ENCODE data around the gene HP. TPM values are rescaled to one million over a fixed set of nuclear protein-coding genes. Genes with fewer than 3 reads are reported as not detected.

The HP gene
- total and polyA plus RNA-seq, 2 of the 8 experiments (the other 6 are each of a cell fraction or from before 2014, with no cell fraction given), result not detected

GRCh38 chr16:72061564-72061963 lies 7.3 kb downstream of the HP start (continued):
- TF ChIP-seq, protein P1, sequence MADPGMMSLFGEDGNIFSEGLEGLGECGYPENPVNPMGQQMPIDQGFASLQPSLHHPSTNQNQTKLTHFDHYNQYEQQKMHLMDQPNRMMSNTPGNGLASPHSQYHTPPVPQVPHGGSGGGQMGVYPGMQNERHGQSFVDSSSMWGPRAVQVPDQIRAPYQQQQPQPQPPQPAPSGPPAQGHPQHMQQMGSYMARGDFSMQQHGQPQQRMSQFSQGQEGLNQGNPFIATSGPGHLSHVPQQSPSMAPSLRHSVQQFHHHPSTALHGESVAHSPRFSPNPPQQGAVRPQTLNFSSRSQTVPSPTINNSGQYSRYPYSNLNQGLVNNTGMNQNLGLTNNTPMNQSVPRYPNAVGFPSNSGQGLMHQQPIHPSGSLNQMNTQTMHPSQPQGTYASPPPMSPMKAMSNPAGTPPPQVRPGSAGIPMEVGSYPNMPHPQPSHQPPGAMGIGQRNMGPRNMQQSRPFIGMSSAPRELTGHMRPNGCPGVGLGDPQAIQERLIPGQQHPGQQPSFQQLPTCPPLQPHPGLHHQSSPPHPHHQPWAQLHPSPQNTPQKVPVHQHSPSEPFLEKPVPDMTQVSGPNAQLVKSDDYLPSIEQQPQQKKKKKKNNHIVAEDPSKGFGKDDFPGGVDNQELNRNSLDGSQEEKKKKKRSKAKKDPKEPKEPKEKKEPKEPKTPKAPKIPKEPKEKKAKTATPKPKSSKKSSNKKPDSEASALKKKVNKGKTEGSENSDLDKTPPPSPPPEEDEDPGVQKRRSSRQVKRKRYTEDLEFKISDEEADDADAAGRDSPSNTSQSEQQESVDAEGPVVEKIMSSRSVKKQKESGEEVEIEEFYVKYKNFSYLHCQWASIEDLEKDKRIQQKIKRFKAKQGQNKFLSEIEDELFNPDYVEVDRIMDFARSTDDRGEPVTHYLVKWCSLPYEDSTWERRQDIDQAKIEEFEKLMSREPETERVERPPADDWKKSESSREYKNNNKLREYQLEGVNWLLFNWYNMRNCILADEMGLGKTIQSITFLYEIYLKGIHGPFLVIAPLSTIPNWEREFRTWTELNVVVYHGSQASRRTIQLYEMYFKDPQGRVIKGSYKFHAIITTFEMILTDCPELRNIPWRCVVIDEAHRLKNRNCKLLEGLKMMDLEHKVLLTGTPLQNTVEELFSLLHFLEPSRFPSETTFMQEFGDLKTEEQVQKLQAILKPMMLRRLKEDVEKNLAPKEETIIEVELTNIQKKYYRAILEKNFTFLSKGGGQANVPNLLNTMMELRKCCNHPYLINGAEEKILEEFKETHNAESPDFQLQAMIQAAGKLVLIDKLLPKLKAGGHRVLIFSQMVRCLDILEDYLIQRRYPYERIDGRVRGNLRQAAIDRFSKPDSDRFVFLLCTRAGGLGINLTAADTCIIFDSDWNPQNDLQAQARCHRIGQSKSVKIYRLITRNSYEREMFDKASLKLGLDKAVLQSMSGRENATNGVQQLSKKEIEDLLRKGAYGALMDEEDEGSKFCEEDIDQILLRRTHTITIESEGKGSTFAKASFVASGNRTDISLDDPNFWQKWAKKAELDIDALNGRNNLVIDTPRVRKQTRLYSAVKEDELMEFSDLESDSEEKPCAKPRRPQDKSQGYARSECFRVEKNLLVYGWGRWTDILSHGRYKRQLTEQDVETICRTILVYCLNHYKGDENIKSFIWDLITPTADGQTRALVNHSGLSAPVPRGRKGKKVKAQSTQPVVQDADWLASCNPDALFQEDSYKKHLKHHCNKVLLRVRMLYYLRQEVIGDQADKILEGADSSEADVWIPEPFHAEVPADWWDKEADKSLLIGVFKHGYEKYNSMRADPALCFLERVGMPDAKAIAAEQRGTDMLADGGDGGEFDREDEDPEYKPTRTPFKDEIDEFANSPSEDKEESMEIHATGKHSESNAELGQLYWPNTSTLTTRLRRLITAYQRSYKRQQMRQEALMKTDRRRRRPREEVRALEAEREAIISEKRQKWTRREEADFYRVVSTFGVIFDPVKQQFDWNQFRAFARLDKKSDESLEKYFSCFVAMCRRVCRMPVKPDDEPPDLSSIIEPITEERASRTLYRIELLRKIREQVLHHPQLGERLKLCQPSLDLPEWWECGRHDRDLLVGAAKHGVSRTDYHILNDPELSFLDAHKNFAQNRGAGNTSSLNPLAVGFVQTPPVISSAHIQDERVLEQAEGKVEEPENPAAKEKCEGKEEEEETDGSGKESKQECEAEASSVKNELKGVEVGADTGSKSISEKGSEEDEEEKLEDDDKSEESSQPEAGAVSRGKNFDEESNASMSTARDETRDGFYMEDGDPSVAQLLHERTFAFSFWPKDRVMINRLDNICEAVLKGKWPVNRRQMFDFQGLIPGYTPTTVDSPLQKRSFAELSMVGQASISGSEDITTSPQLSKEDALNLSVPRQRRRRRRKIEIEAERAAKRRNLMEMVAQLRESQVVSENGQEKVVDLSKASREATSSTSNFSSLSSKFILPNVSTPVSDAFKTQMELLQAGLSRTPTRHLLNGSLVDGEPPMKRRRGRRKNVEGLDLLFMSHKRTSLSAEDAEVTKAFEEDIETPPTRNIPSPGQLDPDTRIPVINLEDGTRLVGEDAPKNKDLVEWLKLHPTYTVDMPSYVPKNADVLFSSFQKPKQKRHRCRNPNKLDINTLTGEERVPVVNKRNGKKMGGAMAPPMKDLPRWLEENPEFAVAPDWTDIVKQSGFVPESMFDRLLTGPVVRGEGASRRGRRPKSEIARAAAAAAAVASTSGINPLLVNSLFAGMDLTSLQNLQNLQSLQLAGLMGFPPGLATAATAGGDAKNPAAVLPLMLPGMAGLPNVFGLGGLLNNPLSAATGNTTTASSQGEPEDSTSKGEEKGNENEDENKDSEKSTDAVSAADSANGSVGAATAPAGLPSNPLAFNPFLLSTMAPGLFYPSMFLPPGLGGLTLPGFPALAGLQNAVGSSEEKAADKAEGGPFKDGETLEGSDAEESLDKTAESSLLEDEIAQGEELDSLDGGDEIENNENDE (IDR thresholded peaks at IDR 0.05; ENCODE audit: insufficient replicate concordance, low read length), result no peak
- TF ChIP-seq, protein P2, sequence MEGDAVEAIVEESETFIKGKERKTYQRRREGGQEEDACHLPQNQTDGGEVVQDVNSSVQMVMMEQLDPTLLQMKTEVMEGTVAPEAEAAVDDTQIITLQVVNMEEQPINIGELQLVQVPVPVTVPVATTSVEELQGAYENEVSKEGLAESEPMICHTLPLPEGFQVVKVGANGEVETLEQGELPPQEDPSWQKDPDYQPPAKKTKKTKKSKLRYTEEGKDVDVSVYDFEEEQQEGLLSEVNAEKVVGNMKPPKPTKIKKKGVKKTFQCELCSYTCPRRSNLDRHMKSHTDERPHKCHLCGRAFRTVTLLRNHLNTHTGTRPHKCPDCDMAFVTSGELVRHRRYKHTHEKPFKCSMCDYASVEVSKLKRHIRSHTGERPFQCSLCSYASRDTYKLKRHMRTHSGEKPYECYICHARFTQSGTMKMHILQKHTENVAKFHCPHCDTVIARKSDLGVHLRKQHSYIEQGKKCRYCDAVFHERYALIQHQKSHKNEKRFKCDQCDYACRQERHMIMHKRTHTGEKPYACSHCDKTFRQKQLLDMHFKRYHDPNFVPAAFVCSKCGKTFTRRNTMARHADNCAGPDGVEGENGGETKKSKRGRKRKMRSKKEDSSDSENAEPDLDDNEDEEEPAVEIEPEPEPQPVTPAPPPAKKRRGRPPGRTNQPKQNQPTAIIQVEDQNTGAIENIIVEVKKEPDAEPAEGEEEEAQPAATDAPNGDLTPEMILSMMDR (IDR thresholded peaks at IDR 0.05; ENCODE audit: control extremely low read depth in 1 of 3, insufficient read depth in 1 of 3, low read depth in 1 of 3, low read length in 3 of 3), result no peak
- no peak for TF ChIP-seq GTF2F1 (IDR thresholded peaks at IDR 0.05; ENCODE audit: borderline replicate concordance, low read depth, low read length)
- no peak for TF ChIP-seq KDM1A (IDR thresholded peaks at IDR 0.05; ENCODE audit: borderline replicate concordance, low read length)
- TF ChIP-seq CHD2 (IDR thresholded peaks at IDR 0.05; ENCODE audit: low read length), result no peak
- TF ChIP-seq SRF (IDR thresholded peaks at IDR 0.05; ENCODE audit: low read depth, low read length), result no peak
- no peak for TF ChIP-seq SIX5 (IDR thresholded peaks at IDR 0.05; ENCODE audit: low read depth, low read length)
- no peak for TF ChIP-seq MAFK (IDR thresholded peaks at IDR 0.05; ENCODE audit: low read depth, low read length)
- TF ChIP-seq KDM4A (IDR thresholded peaks at IDR 0.05; ENCODE audit: low read depth, low read length, severe bottlenecking), result no peak
- no peak for TF ChIP-seq FOSL1 (IDR thresholded peaks at IDR 0.05; ENCODE audit: insufficient read depth, low read depth, low read length)

Data from H1 (cell line).